Right ventricle myocardium superior (tissue), 1 donor: ENCODE results near the gene ORC6. TPM values are rescaled to one million over a fixed set of nuclear protein-coding genes. Genes with fewer than 3 reads are reported as not detected.
A peak's percentile ranks its signal among the peaks of the same experiment; 100 is the strongest.

ENCODE experiments used
- ATAC-seq: fragments of 200-7000 bp; cut with Tn5 transposase; one replicate; pipeline ENCODE4 v1.9.1; 2020; ENCODE audit warnings: mild to moderate bottlenecking; ENCODE audit not compliant: poor library complexity
- DNase-seq: peaks from one replicate; pipeline ENCODE4 v3.0.0-alpha.2; 2020
- intact Hi-C: fragments of 100-400 bp; cut with DNase I; formaldehyde crosslinking; loops from one replicate; pipeline ENCODE4 v1.11.2; 2022
- total RNA-seq: library from RNA; stranded (reverse); fragmentation: NEBNext Ultra II Directional; extraction: Animal tissue kit (Norgen Biotek cat#: 25700); gene quantifications from one replicate; pipeline ENCODE4 v1.2.1, GENCODE V29; 2021
- donor health status: DM: no; HTN: yes; CAD: no; lungs with severe emphysema.

Gene ORC6
- total RNA-seq, 1 donor from 2014 or later = 1.9 TPM

GRCh38 chr16:46728806-46729205, 39.3 kb downstream of the ORC6 start:
- ATAC-seq = peak; percentile 10
- no peak for DNase-seq
- intact Hi-C loops = no loop called here

DNA sequence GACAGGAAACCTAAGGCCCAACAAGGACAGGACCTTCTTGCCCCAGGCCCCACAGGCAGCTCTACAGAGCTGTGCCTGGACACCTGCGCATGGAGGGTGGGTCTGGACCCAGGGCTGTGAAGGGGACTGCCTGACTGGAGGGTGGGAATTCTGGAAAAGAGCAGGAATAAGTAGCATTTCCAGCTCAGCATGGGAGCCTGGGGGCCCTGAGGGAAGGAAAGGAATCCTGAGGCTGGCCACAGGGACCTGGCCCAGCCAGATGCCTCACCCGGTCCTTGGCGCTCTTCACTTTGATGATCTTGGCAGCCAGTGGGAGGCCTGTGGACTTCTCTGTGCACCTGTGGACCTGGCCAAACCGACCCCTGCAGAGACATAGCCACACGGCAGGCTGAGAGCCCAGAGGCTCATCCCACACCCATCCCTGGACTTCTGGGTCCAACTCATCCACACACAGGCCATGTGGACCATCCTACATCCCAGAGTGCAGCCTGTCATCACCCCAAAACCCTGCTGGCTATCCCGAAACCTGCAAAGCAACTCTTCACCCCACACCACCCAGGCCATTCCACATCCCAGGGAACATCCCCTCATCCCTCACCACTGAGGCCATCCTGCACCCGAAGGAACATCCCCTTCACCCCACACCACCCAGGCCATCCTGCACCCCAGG, 40.0 kb downstream of the ORC6 start:
- intact Hi-C loops = no loop called here
- DNase-seq = no peak
- no peak for ATAC-seq

DNA sequence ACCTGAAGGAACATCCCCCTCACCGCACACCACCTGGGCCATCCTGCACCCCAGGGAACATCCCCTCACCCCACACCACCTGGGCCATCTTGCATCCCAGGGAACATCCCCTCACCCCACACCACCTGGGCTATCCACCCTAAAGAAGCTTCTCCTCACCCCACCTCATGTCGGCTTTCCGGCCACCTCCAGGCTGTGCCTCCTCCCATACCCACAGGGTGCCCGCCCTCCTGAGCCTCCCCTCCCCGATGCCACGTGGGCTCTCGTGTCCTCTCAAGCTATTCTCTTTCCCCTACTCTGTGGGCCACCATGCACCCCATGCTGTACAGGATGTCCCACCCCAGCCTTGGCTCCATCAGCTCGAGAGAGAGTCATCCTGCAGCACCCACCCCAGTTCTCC, 40.7 kb downstream of the ORC6 start:
- DNase-seq (no peak), ATAC-seq (no peak)
- intact Hi-C loops = loop anchor here (5.0 kb wide), 1 partner anchor 72 kb away; no protein-coding TSS in a partner anchor

- intact Hi-C loops = loop anchor here (5.0 kb wide), 1 partner anchor 71 kb away; no protein-coding TSS in a partner anchor
- DNase-seq (no peak), ATAC-seq (peak; percentile 25)
Observed at GRCh38 chr16:46730801-46731690, 41.6 kb downstream of the ORC6 start.

DNA sequence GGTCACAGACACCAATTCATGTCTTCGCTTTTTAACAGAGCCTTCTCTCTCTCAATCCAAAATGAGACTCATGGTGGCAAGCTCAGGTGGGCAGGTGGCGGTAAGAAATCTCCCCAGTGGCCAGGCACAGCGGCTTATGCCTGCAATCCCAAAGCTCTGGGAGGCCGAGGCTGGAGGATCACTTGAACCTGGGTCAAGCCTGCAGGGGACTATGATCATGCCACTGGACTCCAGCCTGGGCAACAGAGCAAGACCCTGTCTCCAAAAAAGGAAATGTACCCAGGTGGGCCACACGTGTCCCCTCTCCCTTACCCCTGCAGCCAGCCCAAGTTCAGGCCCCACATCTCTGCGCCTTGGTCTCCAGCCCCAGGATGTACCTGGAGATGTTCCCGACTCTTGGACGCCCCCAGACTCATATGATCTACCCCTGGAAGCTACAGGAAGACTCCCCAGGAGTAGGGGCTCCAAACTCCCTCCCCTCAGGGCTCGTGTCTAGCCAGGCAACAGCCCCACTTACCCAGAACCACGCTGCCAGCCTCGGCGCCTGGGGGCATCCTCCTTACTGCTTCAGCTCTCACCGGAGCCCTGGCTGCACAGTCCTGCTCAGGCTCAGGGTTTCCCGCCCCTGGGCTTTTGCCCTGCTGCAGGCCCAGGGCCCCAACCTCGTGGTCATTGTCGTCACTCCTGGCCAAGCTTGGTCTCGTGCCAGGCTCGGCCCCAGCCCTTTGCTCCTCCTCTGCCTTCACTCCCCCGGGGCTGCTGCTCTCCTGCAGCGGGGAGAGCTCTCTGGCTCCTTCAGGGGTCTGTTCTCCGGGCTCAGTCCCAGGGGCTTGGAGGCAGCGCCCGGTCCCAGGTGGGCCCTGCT, 42.5 kb downstream of the ORC6 start:
- ATAC-seq (peak; percentile 38), DNase-seq (no peak)
- intact Hi-C loops = loop anchor here (5.0 kb wide), 1 partner anchor 70 kb away; no protein-coding TSS in a partner anchor

DNA sequence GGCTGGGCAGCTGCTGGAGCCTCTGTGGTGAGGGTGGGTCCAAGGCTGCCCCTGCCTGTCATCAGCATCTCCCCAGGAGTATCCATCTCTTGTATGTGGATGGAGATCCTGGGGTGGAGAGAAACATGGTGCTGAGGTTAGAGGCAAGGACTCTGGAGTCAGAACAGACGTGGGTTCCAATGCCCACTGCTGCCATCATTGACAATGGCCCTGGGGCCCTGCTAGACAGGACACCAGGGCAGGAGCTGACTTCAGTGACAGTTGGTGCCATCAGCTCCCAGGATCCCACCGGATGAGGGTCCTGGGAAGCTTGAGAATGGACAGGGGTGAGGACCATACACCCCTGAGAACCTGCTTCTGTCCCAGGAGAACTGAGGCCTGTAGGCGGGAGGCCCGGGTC, 43.1 kb downstream of the ORC6 start:
- intact Hi-C loops = loop anchor here (5.0 kb wide), 1 partner anchor 70 kb away; no protein-coding TSS in a partner anchor
- DNase-seq (no peak), ATAC-seq (no peak)

DNA sequence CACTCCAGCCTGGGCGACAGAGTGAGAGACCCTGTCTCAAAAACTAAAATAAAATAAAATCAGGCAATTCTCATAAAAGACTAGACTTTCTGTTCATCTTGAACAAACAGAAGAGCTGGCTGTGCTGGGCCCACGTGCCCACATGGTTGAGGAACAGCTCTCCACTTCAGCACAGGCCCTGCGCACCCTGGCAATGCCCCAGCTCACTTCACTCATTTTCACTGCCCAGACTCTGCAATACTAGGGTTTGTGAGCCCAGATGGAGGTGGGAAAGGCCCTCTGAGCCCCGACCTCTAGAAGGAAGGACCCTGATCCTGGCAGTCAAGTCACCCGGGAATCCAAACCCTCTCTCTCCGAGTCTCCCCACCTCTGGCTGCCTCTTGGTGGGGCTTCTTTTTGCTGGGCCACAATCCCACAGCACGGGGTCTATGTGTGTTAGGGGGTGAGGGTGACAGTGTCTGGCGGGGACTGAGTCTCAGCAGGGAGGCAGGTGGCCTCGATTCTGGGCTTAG, 43.9 kb downstream of the ORC6 start:
- ATAC-seq = peak; percentile 24

DNA sequence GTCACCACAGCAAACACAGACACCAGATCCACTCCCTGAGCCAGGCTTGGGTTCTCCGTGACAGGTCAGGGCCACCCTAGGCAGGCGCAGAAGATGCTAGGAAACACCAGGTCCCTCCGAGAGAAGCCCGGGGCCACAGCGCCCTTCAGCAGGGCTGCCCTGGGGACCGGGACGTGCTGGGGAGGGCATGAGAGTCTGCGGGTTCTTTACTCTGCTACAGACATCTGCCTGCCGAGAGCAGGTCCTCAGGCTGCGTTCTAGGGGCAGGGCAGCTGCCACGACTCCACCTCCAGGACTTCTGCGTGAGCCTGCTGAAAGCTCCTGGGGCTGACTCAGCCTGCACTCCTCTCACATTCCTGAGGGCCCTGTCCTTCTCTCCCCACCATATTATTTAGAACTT, 47.2 kb downstream of the ORC6 start:
- DNase-seq (no peak), ATAC-seq (no peak)
- intact Hi-C loops = no loop called here

More for the DNA sequence above, 43.9 kb downstream of the ORC6 start:
- intact Hi-C loops = loop anchor here (5.0 kb wide), 1 partner anchor 69 kb away; no protein-coding TSS in a partner anchor
- no peak for DNase-seq

DNA sequence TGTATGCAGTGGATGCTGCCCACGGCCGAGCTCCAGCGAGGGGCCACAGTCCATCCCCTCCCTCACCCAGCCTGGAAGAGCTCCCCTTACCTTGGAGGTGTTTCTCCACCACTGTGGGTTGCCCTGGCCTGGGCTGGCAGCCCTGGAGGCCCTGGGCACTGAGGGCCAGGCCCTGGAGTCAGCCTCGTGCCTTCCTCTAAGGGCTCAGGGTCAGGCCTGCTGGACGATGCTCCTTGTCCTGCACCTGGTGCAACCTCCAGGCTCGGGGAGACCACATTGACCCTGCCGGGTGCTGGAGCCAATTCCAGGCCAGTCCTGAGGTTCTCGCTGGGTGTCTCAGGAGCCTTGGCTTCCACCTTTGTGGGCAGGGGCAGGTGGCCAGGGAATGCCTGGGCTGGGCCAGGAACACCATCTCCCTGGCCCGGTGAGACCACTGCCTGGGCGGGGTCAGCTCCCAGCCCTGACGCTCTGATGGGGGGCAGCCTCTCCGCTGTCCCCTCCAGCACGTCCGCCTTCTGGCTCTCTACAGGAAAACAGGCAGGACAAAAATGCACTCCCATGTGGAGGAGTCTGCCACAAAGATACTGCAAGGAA, 48.3 kb downstream of the ORC6 start:
- intact Hi-C loops = no loop called here
- ATAC-seq (no peak), DNase-seq (no peak)

- no peak for ATAC-seq
- no peak for DNase-seq
- intact Hi-C loops = no loop called here
Observed at GRCh38 chr16:46739934-46740333, 50.5 kb downstream of the ORC6 start.

GRCh38 chr16:46743232-46743719, 53.8 kb downstream of the ORC6 start:
- DNase-seq (peak; percentile 62), ATAC-seq (peak; percentile 12)
- intact Hi-C loops = no loop called here

GRCh38 chr16:46745617-46746016, 56.2 kb downstream of the ORC6 start:
- intact Hi-C loops = no loop called here
- ATAC-seq (no peak), DNase-seq (no peak)

DNA sequence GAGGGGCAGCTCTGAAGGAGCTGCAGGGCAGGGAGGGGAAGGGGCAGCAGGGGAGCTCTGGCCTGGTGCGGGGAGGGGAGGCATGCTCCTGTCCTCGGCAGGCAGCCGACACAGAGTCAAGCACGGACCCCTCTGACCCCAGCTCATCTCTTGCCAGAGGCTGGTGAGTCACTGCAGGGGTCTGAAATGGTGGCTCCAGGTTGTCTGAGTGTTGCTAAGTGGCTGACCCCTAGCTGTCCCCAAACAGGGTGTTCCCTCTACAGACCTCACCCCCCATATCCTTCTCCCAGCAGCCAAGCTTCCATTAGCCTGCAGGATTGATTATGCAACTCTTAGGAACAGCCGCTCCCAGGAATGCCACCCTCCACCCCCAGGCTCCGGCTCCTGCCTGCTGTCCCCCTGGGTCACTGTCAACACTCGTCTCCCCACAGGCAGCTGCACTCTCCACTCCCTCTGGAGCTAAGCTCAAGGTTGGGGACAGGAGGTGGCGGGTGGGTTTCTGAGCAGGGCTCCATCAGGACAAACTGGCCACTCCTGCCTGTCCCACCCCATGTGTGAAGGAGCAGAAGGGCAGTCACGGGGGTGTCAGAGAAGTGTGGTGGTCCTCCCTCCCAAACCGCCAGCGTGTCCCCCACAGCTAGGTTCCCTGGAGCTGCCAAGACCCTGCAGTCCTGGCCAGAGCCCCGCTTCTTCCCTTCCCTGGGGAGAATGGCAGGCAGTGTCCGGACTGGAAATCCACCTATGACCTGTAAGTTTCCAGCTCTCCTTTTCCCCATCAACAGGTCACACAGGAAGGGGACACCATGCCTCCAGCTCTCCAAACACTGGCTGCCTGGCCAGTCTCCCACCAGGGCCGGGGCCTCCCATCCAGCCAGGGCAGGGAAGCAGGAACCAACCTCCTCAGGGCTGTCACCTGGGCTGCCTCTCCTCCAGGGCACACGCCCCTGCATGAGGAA, 57.6 kb downstream of the ORC6 start:
- peak; percentile 46 for ATAC-seq
- intact Hi-C loops = no loop called here

More for the DNA sequence above, 57.6 kb downstream of the ORC6 start:
- DNase-seq = peak; percentile 74
